Measurements from ENCODE around the gene STK32B. TPM values are rescaled to one million over a fixed set of nuclear protein-coding genes. Genes with fewer than 3 reads are reported as not detected.
A peak's percentile ranks its signal among the peaks of the same experiment; 100 is the strongest.
"Not testable (repeated sequence)": the region's sequence is repeated elsewhere in the genome, so short reads cannot be mapped to it uniquely, and the experiment has no call there.

STK32B gene
- total RNA-seq, 1 donor from 2014 or later = 3.5 TPM

DNA sequence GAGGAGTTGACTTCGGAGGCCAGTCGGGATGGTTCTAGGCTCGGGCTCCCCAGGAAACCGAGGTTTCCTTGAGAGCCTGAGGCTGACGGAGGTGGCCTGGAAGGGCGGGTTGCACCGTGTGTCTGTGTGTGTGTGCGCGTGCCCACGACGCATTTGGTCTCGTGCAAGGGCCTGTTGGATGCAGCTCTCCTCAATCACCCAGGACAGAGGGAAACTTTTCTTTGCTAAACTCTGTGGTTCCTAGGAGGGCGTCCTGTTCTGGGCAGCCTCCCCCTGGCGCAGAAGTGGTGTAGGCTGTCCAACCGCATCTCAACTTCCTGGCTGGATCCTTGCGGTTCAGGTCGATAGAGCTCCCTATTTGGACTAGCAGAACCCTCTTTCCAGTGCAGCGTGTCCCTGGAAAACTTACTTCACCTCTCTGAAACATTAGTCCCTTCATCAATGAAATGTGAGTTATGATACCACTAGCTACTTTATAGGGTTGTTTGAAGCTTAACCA lies 973 bp downstream of the STK32B start:
- TF ChIP-seq, protein P1, sequence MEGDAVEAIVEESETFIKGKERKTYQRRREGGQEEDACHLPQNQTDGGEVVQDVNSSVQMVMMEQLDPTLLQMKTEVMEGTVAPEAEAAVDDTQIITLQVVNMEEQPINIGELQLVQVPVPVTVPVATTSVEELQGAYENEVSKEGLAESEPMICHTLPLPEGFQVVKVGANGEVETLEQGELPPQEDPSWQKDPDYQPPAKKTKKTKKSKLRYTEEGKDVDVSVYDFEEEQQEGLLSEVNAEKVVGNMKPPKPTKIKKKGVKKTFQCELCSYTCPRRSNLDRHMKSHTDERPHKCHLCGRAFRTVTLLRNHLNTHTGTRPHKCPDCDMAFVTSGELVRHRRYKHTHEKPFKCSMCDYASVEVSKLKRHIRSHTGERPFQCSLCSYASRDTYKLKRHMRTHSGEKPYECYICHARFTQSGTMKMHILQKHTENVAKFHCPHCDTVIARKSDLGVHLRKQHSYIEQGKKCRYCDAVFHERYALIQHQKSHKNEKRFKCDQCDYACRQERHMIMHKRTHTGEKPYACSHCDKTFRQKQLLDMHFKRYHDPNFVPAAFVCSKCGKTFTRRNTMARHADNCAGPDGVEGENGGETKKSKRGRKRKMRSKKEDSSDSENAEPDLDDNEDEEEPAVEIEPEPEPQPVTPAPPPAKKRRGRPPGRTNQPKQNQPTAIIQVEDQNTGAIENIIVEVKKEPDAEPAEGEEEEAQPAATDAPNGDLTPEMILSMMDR (conservative IDR thresholded peaks at IDR 0.05) = no peak
- Mint-ChIP-seq H3K4me3 (peak overlapping the region; percentile 87), H3K27ac (ENCODE audit: unreplicated experiment) (no peak overlapping the region), H3K27me3 (ENCODE audit: low read depth) (peaks cover 27% of the 10 kb centered on the region), H3K4me1 (peaks cover 12% of the 10 kb centered on the region), H3K36me3 (ENCODE audit: low read depth) (no peaks in the 10 kb centered on the region), H3K9me3 (no peaks in the 10 kb centered on the region)
- DNase-seq (ENCODE audit: low read depth, low spot score) = no peak

- no peaks in the 10 kb centered on the region for H3K36me3 Mint-ChIP-seq (ENCODE audit: low read depth)
- H3K9me3 Mint-ChIP-seq = no peaks in the 10 kb centered on the region
- no peak for DNase-seq (ENCODE audit: low read depth, low spot score)
- peaks cover 27% of the 10 kb centered on the region for H3K27me3 Mint-ChIP-seq (ENCODE audit: low read depth)
- no peak overlapping the region for H3K27ac Mint-ChIP-seq (ENCODE audit: unreplicated experiment)
- H3K4me1 Mint-ChIP-seq = peaks cover 12% of the 10 kb centered on the region
- H3K4me3 Mint-ChIP-seq = peak overlapping the region; percentile 87
- TF ChIP-seq, protein P1 (conservative IDR thresholded peaks at IDR 0.05) = no peak
Measured at GRCh38 chr4:5052726-5053425, 1.6 kb downstream of the STK32B start.

DNA sequence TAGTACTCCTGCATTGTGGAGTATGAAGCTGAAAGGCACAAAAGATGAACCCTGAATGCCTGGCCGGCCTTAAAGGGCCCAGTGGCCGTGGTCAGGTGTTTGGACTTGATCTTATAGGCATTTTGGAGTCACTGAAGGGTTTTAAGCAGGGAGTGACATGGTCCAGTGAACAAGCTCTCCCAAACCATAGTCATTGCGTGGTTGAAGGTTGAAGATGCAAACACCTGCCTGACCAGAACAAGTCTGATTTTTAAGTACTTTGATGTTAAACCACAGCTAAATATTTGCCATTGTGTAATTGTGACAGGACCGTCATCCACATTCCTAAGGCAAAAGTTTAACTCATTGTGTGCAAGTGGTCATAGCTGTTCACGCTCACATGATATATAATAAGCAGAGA lies 3.3 kb downstream of the STK32B start:
- H3K27me3 Mint-ChIP-seq (ENCODE audit: low read depth) = peaks cover 27% of the 10 kb centered on the region
- H3K36me3 Mint-ChIP-seq (ENCODE audit: low read depth) = no peaks in the 10 kb centered on the region
- H3K4me3 Mint-ChIP-seq = peak overlapping the region; percentile 25
- no peaks in the 10 kb centered on the region for H3K9me3 Mint-ChIP-seq
- TF ChIP-seq, protein P1 (conservative IDR thresholded peaks at IDR 0.05) = no peak
- H3K4me1 Mint-ChIP-seq = peaks cover 12% of the 10 kb centered on the region
- no peak for DNase-seq (ENCODE audit: low read depth, low spot score)
- H3K27ac Mint-ChIP-seq (ENCODE audit: unreplicated experiment) = no peak overlapping the region

- Mint-ChIP-seq H3K36me3 (ENCODE audit: low read depth) (no peaks in the 10 kb centered on the region), H3K27ac (ENCODE audit: unreplicated experiment) (no peak overlapping the region), H3K9me3 (no peaks in the 10 kb centered on the region), H3K27me3 (ENCODE audit: low read depth) (peaks cover 25% of the 10 kb centered on the region), H3K4me3 (no peak overlapping the region), H3K4me1 (peaks cover 9% of the 10 kb centered on the region)
- TF ChIP-seq, protein P1 (conservative IDR thresholded peaks at IDR 0.05) = no peak
- DNase-seq (ENCODE audit: low read depth, low spot score) = no peak
Measured at GRCh38 chr4:5055411-5055810, 4.1 kb downstream of the STK32B start.

DNA sequence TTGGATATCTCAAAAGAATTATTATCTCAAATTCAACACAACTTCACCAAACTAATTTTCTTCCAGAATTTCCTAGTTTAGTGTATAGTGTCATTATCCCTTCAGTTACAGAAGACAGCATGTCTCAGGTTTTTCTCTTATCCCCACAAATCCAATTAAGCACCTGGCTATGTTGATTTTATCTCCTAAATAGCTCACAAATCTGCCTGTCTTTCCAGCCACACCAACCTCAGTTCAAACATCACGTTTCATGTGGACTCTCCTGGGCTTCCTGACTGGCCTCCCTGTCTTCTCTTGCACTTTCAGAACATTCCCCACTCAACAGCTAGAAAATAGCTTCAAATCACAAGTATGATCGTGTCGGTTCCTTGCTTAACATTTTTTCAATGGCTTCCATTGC lies 14.8 kb downstream of the STK32B start:
- DNase-seq (ENCODE audit: low read depth, low spot score) = no peak
- H3K36me3 Mint-ChIP-seq (ENCODE audit: low read depth) = no peaks in the 10 kb centered on the region
- H3K27ac Mint-ChIP-seq (ENCODE audit: unreplicated experiment) = no peak overlapping the region
- no peak overlapping the region for H3K4me3 Mint-ChIP-seq
- H3K4me1 Mint-ChIP-seq = no peaks in the 10 kb centered on the region
- TF ChIP-seq, protein P1 (conservative IDR thresholded peaks at IDR 0.05) = no peak
- no peaks in the 10 kb centered on the region for H3K9me3 Mint-ChIP-seq
- no peaks in the 10 kb centered on the region for H3K27me3 Mint-ChIP-seq (ENCODE audit: low read depth)

GRCh38 chr4:5066968-5067367 lies 15.7 kb downstream of the STK32B start:
- H3K4me1 Mint-ChIP-seq; H3K4me3 Mint-ChIP-seq; H3K9me3 Mint-ChIP-seq; H3K27ac Mint-ChIP-seq (ENCODE audit: unreplicated experiment); H3K27me3 Mint-ChIP-seq (ENCODE audit: low read depth); H3K36me3 Mint-ChIP-seq (ENCODE audit: low read depth); DNase-seq (ENCODE audit: low read depth, low spot score): not testable (repeated sequence)

Data from neural crest cell (in vitro differentiated cells).